NOMO-1 (cell line): ENCODE measurements around the gene KIF16B.
"Not testable (repeated sequence)": the region's sequence is repeated elsewhere in the genome, so short reads cannot be mapped to it uniquely, and the experiment has no call there.

Experiments
- DNase-seq, 2 experiments: peaks; one replicate each; lab custom pipeline; 2025; ENCODE audit not compliant: unreplicated experiment in 2 of 2; lab: John Stamatoyannopoulos, UW

The KIF16B gene

GRCh38 chr20:16229813-16230212 lies 343.4 kb downstream of the KIF16B start:
- DNase-seq: no peak

- no peak for DNase-seq
These were observed 344.5 kb downstream of the KIF16B start for GRCh38 chr20:16228722-16229121.

GRCh38 chr20:16226961-16227360 lies 346.3 kb downstream of the KIF16B start:
- not testable (repeated sequence) for DNase-seq

GRCh38 chr20:16224836-16225235 lies 348.4 kb downstream of the KIF16B start:
- DNase-seq: no peak

GRCh38 chr20:16222859-16223411 lies 350.3 kb downstream of the KIF16B start:
- peak in 1 of 2 experiments; percentile 3 for DNase-seq
